SK-N-DZ (cell line): ENCODE results near the gene KDELR3.
"Not testable (repeated sequence)": the region's sequence is repeated elsewhere in the genome, so short reads cannot be mapped to it uniquely, and the experiment has no call there.

ENCODE experiments used
- DNase-seq: peaks from one replicate; pipeline ENCODE4 v3.0.0-alpha.2; 2015; ENCODE audit warnings: low spot score

KDELR3 gene

DNA sequence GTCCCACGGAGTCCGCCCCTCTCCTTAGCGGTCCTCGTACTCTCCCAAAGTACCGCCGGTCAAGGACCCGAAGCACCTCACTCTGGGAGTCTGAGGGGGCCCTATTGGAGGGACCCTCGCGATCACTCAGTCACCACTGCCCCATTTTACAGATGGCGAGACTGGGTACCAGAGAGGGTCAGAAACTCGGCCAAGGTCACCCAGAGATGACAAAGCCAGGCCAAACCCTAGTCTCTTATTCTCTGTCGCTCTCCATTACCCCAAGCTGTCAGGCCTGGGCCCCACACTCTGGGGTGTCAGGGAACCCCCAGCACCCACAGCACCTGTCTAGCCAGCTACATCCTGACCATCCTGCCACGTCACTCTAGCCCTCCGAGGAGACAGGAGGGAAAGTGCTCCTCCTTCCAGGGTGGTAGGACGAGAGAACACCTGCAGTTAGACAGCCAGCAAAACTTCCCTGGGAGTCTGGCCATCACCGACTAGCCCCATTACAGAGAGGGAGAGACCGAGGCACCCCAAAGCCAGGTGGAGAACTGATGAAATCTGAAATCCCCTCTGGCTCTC is 11.5 kb upstream of the KDELR3 start:
- DNase-seq, result no peak

DNA sequence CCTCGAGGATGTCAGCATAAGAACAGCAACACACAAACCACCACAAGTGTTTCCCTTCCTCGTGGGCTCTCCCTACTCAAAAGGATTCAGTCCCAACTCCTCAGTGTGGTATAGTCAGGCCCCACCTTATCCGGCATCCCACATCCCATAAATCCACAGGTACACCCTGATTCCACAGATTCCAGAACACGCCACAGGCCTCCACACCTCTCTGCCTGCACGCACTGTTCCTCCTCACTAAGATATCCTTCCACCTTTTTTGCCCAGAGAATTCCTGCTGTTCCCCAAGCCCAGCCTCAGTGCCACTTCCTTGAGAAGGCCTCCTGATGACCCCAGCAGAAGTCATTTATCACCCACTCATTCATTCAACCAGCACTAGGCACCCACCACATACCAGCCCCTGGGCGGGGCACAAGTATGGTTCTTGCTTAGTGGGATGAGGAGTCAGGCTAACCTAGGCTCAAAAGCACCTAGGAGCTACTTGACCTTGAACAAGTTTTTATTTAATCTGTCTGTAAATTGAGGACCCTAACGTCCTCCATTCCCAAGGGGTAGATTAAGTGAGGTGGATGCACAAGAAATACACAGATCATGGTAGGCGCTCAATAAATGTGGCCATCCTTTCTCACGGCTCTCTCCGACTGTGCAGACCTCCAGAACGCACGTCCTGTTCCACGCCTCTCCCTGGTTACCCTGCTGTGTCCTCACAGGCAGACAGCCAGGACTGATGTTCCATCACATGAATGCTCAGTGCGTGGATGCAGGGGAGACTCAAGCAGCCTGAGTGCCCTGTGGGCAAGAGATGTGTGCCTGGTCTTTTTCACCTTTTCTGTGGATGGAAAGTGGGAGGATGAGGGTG is 10.8 kb upstream of the KDELR3 start:
- DNase-seq, result no peak

DNA sequence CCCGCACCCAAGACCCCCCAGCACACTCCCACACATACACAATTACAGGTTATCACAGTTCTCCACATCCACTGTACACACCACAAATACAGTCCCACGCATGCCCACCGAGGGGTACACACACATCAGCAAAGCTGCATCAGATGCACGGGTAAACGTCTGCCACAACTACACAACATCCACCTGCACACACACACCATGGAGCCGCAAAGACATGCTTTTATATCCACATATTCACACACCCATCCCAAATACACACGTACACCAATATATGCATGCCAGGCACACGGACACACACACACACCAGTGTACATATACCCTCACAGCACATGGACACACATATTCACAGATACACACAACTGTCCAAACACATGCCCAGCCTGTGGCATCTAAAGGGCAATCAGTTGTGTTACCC is 7.5 kb upstream of the KDELR3 start:
- DNase-seq, result no peak

DNA sequence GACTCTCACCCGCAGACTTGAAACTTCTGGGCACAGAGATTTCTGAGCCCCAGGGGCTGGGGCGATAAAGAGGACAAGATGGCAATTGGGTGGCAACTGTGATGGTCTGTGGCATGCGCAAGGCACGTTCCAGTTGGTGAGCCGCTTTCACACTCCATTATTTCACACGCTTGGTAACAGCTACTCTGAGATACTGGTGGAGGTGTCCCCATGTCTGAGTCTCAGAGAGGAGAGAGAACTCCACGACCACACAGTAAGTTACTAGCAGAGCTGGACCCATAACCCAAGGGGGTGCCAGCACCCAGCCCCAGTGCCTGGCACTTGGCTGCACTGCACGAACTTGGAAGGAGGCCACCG is 6.9 kb upstream of the KDELR3 start:
- DNase-seq, result no peak

DNA sequence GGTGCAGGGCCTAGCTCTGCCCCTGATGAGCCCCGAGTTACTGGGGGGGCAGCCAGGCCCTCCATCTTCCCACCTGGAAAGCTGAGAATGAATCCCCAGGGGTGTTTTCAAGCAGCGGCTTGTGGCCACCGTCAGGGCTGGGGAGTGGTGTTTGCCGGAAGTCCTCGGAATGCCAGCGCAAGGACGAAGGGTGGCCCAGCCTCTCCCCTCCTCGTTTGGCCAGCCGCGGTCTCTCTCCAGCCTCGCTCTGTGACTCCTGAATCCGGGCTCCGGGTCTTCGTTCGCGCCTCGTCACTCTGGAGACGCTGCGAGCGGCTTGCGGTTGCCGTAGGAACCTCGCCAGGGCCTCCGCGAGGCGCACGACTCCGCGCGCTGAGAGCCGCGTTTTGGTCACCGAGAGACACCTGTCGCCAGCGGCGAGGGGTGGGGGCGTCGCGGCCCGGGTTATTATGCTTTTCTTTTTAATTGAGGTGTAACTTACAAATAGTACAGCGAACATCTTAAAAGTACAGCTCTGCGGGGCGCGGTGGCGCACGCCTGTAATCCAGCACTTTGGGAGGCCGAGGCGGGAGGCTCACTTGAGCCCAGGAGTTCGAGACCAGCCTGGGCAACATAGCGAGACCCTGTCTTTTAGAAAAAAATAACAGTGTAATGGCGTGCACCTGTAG is 6.3 kb upstream of the KDELR3 start:
- DNase-seq, result peak; percentile 86

DNA sequence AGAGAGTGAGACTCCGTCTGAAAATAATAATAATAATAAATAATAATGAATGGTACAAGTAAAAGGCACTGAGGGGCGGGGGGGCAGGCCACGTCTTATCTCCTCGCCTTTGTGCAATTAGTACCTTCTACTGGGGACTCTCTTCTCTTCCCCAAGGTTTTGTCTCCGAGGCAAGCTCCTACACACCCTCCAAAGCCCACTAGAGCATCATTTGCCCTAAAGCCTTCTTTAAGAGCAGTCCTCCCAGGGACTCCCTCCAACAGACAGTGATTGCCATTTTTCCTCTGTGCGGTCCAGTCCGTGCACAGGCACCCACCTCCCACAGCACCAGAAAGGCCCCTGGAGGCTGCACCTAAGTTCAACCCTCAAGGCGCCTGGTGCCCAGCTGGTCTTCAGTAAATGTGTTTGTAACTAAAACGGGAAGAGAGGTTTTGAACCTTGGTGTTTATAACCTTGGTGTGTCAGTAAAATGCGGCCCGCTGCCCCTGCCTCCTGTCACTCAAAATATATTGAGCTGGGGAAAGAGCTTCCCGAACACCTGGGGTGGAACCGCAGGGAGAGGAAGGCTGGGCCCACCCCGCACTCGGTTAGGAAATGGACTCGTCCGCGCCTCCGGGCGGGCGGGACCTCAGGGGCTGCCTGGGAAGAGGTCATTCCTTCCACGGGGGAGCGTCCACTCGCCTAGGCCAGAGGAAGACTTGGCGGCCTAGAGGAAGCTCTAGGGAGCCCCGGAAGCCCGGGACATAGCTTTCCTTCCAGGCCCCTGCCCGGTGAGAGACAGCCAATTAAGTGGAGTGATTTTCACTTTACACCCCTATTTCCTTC is 4.7 kb upstream of the KDELR3 start:
- peak; percentile 61 for DNase-seq

DNA sequence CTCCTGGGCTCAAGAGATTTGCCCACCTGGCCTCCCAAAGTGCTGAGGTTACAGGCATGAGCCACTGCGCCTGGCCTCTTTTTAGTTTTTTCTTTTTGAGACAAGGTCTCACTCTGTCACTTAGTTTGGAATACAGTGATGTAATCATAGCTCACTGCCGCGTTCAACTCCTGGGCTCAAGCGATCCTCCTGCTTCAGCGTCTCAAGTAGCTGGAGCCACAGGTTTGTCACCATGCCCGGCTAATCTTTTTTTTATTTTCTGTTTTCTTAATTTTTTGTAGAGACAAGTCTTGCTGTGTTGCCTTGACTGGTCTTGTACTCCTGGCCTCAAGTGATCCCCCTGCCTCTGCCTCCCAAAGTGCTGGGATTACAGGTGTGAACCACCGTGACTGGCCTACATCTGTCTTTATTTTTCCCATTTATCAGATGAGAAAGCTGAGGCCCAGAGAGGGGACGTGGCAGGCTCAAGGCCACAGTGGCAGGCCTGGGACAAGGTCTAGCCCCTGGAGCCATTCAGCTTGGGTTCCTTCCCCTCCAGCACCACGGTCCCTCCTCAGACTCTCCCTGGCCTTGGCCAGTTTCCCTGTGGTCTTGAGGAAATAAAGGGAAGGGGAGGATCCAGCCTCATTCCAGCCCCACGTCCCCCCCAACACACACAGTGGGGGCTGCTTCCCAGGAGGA is 2.8 kb upstream of the KDELR3 start:
- no peak for DNase-seq

DNA sequence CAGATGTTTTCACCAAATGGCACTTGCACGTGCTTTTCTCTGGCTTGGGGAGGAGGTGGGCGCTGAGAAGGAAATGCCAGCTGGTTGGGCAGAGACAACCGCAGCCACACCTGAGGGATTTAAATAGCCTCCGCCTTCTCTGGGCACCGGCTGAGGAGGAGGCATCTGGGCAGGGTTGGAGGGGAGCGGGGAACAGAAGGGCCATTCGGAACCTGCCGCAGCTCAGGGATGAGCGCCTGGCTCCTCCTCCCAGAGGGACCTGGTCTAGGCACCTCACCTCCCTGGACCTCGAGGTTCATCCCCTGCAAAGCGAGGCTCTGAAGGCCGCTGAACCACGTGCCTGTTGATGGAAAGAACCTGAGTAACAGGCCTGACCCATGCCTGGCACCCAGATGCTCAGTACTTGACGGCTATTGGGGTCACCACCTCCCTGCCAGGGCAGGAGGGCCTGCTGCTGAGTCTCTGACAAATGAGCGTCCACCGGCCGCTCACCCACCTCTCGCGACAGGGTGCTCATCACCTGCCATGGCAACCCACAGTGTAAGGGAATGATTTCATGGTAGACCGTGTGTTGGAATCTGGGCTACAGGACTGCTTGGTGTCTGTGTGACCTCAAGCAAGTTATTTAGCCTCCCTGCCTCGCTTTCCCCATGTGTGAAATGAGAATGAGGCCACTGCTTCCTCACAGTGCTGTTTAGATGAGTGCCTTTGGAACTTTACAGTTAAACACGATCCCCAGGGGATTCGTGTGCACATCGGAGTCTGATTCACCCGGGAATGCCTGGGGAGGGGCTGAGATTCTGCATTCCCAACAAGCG is 2.0 kb upstream of the KDELR3 start:
- no peak for DNase-seq

DNA sequence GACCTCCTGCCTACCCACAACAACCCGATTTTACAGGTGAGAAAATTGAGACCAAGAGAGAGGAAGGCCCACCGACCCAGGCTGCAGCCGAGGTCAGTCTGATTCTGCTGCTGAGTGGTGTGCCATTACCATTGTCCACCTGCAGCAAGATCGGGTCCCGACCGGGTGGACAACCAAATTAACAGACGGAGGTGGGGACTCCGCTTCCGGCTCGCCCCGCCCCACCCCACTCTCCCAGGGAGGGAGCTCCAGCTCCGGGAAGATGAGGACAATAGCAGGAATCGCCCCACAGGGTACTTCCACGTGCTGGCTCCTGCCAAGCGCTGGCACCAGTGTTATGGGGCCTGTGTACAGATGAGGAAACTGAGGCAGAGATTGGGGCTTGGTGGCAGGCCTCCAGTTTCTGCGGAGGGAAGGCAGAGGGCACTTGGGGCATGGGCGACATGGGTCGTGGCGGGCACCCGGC is 425 bp upstream of the KDELR3 start:
- DNase-seq, result no peak

DNA sequence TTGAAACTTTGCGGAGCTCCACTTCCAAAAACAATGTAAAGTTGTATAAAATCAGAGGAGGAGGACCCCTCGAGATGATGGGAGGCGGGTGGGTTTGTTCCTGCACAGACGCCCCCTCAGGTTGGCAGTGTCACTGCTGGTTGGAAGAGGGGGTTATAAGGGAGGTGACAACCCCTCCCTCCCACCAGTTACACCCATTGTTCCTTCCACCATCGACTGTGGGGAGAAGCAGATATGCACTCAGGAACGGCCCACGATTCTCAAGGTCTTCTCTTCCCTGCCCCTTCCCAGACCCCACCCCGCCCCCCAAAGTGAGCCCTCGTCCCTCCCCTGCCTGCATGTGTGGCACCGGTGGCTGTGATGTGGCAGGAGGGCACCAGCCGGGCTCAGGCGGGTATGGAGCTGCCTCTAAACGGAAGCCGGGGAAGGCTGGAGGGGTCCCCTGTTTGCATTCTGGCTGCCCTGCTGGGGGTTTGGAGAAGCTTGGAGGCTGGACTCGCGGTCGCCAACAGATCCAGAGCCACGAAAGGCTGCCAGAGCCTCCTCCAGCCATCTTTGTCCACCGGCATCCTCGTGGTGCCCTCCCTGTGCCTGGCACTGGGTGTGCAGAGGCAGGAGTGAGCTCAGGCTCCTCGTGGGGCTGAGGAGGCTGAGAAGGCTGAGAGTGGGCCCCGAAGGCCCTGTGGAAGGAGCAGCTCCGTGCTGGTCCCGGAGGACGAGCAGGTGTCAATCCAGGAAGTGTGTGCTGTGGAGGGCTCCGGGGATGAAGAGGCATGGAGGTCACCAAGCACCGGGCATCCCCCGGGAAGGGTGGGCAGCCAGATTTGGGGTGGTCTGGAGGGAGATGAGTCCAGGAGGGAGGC is 778 bp downstream of the KDELR3 start:
- no peak for DNase-seq

DNA sequence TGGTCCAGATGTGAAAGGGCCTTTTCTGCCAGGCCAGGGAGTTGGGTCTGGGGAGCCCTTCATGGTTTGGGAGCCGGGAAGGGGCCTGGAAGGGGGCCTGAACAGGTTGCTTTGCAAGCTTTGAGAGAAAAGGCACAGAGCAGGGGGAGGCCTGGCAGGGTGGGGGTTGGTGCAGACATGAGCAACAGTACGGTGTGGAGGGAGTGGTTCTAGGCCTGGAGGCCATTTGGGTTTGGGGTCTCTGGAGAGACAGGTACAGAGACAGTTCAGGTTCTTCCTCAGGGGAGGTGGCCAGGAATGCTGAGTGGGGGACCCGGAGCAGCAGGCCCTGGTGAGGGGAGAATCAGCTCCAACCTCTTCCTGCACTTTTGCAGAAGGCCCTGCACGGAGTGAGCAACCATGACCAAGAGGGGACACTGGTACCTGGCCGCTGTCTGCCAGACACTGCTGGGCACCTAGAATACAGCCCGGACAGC is 1.4 kb downstream of the KDELR3 start:
- DNase-seq, result no peak

DNA sequence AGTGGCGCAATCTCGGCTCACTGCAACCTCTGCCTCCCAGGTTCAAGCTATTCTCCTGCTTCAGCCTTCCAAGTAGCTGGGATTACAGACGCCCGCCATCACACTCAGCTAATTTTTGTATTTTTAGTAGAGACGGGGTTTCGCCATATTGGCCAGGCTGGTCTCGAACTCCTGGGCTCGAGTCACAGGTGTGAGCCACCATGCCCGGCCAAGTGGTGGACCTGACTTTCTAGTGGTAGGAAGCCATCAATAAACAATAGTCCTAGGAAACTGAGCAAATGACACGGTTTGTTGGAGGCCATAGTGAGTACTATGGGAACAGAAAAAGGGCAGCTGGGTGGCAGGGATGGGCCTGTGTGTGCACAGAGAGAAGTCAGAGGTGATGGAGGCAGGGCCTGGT is 2.3 kb downstream of the KDELR3 start:
- DNase-seq, result not testable (repeated sequence)

DNA sequence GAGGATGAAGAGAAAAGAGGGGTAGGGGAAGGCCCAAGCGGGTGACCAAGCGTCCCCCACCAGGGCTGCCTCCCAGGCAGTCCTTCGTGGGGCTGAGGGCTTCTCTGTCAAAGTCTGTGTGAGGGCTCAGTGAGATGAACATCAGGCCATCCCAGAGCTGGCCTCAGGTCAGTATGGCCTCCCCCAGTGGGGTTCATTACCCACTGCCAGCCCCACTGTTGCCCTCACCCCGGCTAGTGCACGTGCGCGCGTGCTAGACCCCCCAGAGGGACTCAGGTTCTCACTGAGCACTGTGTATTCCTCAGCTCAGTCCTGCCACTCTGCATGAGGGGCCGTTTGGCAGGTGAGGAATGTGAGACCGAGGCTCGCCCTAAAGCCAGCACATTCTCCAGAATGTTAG is 3.3 kb downstream of the KDELR3 start:
- DNase-seq, result no peak

DNA sequence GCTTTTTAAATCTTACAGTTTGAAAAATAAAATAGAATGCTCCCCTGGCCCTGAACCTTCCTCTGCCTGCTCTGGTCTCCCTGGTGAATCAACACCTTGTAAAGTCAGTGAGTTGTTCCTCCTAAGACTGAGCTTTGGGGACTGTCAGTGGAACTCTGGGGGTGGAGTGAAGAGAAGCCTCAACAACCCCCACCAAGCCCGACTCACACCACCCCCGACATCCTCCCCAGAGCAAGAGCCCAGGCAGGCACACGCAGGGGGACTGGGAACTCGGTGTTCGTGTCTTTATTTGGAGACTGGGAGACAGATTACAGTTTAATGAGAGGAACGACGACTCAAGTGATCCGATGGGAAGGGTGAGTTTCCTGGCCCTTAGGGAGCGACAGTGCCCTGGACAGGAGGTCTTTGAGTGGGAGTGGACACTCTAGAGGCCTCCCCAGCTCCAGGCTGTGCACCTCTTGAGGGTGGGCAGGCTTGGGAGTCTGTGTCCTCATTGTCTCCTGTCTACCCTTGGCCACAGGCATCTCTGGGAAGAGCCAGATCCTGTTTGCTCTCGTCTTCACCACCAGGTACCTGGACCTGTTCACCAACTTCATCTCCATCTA is 6.2 kb downstream of the KDELR3 start:
- no peak for DNase-seq

DNA sequence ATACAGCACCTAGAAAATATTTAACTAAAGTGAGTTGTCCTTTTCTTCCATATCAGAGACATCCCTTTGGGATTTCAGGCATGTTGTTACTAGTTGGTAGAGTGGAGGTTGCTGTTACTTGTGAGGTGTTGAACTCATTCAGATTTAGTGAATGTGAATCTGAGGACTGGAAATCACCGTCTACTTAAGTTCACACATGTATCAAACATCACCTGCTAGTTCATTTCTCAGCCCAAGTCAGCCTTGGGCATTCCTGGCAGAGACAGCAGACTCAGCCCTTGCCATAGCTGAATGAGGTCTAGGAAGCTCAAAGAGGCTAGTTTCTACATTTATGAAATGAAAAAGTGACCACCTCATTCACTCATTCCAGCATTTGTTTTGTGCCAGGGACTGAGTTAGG is 9.7 kb downstream of the KDELR3 start:
- DNase-seq, result no peak

DNA sequence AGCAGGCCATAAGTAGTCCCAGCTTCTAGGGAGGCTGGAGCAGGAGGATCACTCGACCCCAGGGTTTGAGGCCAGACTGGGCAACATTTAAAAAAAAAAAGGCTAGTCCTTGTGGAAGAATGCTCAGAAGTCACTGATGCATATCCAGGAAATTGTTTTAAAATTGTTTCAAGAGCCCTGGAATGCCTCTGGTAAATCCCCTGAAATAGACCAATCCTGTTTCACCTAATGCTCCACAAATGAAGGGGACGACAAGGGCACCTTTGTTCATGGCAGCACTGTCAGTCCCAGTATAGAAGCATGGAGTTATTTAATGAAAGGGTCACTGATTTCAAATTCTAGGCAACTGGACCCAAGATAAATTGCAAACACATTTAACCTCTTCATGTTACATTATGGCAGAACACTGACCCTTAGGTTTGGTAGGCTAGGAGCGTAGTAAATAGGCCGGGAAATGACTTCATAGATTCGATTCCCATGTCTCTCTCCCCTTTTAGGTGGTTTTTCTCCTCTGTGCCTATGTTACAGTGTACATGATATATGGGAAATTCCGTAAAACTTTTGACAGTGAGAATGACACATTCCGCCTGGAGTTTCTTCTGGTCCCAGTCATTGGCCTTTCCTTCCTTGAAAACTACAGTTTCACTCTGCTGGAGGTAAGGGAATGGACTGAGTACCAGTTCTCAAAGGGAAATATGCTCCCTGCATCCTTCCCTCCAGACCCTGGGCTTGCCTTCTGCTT is 11.4 kb downstream of the KDELR3 start:
- DNase-seq, result no peak

DNA sequence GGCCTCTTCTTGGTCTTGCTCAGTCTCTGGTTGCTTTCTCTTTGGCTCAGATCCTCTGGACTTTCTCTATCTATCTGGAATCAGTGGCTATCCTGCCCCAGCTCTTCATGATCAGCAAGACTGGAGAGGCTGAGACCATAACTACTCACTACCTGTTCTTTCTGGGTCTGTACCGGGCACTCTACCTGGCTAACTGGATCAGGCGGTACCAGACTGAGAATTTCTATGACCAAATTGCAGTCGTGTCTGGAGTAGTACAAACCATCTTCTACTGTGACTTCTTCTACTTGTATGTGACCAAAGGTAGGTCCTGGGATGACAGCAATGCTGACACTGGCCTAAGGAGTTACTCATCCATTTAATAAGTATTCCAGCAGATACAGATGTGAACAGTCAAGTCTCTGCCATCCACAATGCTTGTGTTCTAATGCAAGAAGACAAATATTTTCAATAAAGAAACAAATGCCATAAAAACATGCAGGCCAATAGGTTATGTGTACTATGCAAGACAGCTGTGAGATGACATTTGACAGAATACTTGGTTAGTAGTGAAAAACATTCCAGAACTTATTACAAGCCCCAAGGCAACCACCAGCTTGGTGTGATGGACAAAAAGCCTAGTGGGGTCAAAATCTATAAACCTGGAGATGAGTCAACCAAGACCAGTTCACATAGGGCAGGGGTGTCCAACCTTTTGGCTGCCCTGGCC is 13.4 kb downstream of the KDELR3 start:
- no peak for DNase-seq
